Erythroblast (primary cell): ENCODE results near the gene GBX1.

ENCODE experiments used
- GATA1 ChIP-seq: IDR thresholded peaks from 2 replicates; pipeline ENCODE4 v1.6.1; 2011; ENCODE audit warnings: low read depth, mild to moderate bottlenecking, control low read depth, low read length, moderate library complexity
- POLR2A ChIP-seq: IDR thresholded peaks from 2 replicates; pipeline ENCODE4 v1.6.1; 2011; ENCODE audit warnings: mild to moderate bottlenecking, low read length

- TF ChIP-seq POLR2A (no peak), GATA1 (no peak)
These were observed 42.1 kb upstream of the GBX1 start for GRCh38 chr7:151209588-151209987.
